HepG2 (cell line): Measurements from ENCODE around the gene UNC93A. TPM values are rescaled to one million over a fixed set of nuclear protein-coding genes. Genes with fewer than 3 reads are reported as not detected.

Experiments
- ATAC-seq: fragments of 200-7000 bp; cut with Tn5 transposase; 3 replicates; pipeline ENCODE4 v1.9.1; 2020; ENCODE audit warnings: mild to moderate bottlenecking, moderate library complexity
- BruUV-seq: library from RNA; stranded (reverse); fragments of 400-500 nt; replicated peaks from 2 replicates; lab custom pipeline; 2021; lab: Mats Ljungman, UMichigan
- CTCF ChIA-PET: fragments of 300-600 bp; formaldehyde crosslinking; extraction: SDS; loops from one replicate; lab custom pipeline; 2021; ENCODE audit warnings: low total read pairs, inconsistent platforms, low intra/inter-chr PET ratio; lab: Yijun Ruan, JAX
- POLR2A ChIA-PET: fragments of 350-600 bp; sonication (Branson Sonifier 250); formaldehyde crosslinking; loops from one replicate; lab custom pipeline; 2020; ENCODE audit warnings: antibody characterized with exemption, inconsistent platforms; lab: Yijun Ruan, JAX
- DNase-seq: peaks from one replicate; pipeline ENCODE4 v3.0.0-alpha.2; 2015; ENCODE audit warnings: low spot score
- FAIRE-seq: peaks from 3 replicates; lab custom pipeline; 2011; peaks lifted over from hg19 to GRCh38; lab: Jason Lieb, UNC
- H2AFZ ChIP-seq: one replicate; pipeline ENCODE4 v1.6.1; 2011; ENCODE audit warnings: low read length, inconsistent platforms
- H3K27ac ChIP-seq: fragments of 300-600 bp; 3 replicates; pipeline ENCODE4 v1.8.0; 2011; ENCODE audit warnings: mixed run types, mild to moderate bottlenecking, mixed read lengths, low read length, inconsistent platforms; ENCODE audit not compliant: insufficient read depth; ENCODE audit errors: extremely low read length
- H3K27me3 ChIP-seq, 2 experiments: fragments of 200-600 bp in 1 of 2; 2 replicates in 1 of 2; 3 replicates in 1 of 2; pipeline versions ENCODE4 v1.6.0 to v1.8.0; 2011; ENCODE audit warnings: low read length in 2 of 2, mild to moderate bottlenecking in 2 of 2, moderate library complexity in 2 of 2, inconsistent platforms in 1 of 2; ENCODE audit not compliant: insufficient read depth in 2 of 2, control insufficient read depth in 1 of 2
- H3K36me3 ChIP-seq, 2 experiments: fragments of 200-600 bp in 1 of 2; replicated peaks in 1 of 2; 2 replicates in 1 of 2; 3 replicates in 1 of 2; pipeline versions ENCODE4 v1.5.1 to v1.8.0; 2011; ENCODE audit warnings: low read length in 2 of 2, inconsistent platforms in 1 of 2; ENCODE audit not compliant: insufficient read depth in 2 of 2, control insufficient read depth in 1 of 2
- H3K4me1 ChIP-seq: 2 replicates; pipeline ENCODE4 v1.5.1; 2012; ENCODE audit warnings: low read length, inconsistent platforms; ENCODE audit not compliant: insufficient read depth
- H3K4me2 ChIP-seq: 2 replicates; pipeline ENCODE4 v1.6.0; 2011; ENCODE audit warnings: low read depth, low read length, inconsistent platforms
- H3K4me3 ChIP-seq, 3 experiments: fragments of 200-600 bp in 1 of 3; sonication (generic), shearing (Covaris generic) in 1 of 3; replicated peaks in 1 of 3; 2 replicates each; pipeline ENCODE4 v1.5.1; 2011 to 2016; ENCODE audit warnings: low read length in 3 of 3, inconsistent platforms in 2 of 3, low read depth in 2 of 3, mild to moderate bottlenecking in 2 of 3, control low read depth in 1 of 3, mixed read lengths in 1 of 3; ENCODE audit not compliant: insufficient read depth in 1 of 3
- H3K79me2 ChIP-seq: one replicate; pipeline ENCODE4 v1.6.1; 2011; ENCODE audit warnings: low read length, inconsistent platforms; ENCODE audit not compliant: insufficient read depth
- H3K9ac ChIP-seq: 2 replicates; pipeline ENCODE4 v1.6.0; 2011; ENCODE audit warnings: mild to moderate bottlenecking, low read depth, low read length, inconsistent platforms; ENCODE audit not compliant: insufficient read depth
- H3K9me3 ChIP-seq: 2 replicates; pipeline ENCODE4 v1.5.1; 2012; ENCODE audit warnings: mild to moderate bottlenecking, low read length
- H4K20me1 ChIP-seq: 2 replicates; pipeline ENCODE4 v1.6.0; 2011; ENCODE audit warnings: inconsistent platforms, mild to moderate bottlenecking, low read length, moderate library complexity; ENCODE audit not compliant: insufficient read depth
- ARHGAP35 ChIP-seq: sonication (generic); formaldehyde crosslinking; IDR thresholded peaks from 2 replicates; pipeline ENCODE4 v1.9.0; 2022; ENCODE audit warnings: mild to moderate bottlenecking, inconsistent platforms, moderate library complexity, missing genetic modification reagents, borderline replicate concordance
- DR1 ChIP-seq: sonication (generic); formaldehyde crosslinking; IDR thresholded peaks from 2 replicates; pipeline ENCODE4 v1.8.0; 2021; ENCODE audit warnings: mild to moderate bottlenecking, missing genetic modification reagents, inconsistent platforms
- FOSL1 ChIP-seq: sonication (generic); formaldehyde crosslinking; IDR thresholded peaks from 2 replicates; pipeline ENCODE4 v1.9.0; 2021; ENCODE audit warnings: missing genetic modification reagents, borderline replicate concordance
- HINFP ChIP-seq: sonication (generic); formaldehyde crosslinking; IDR thresholded peaks from 2 replicates; pipeline ENCODE4 v1.4.0; 2020; ENCODE audit warnings: low read depth, mild to moderate bottlenecking, missing genetic modification reagents
- LRRFIP1 ChIP-seq: sonication (generic); formaldehyde crosslinking; conservative IDR thresholded peaks from 2 replicates; pipeline ENCODE4 v1.4.0; 2020; ENCODE audit warnings: missing genetic modification reagents
- MXD3 ChIP-seq: IDR thresholded peaks from 2 replicates; pipeline ENCODE4 v1.6.1; 2016; ENCODE audit warnings: mild to moderate bottlenecking, missing biosample characterization, missing genetic modification reagents
- PATZ1 ChIP-seq: sonication (generic); formaldehyde crosslinking; IDR thresholded peaks from 2 replicates; pipeline ENCODE4 v1.4.0; 2020; ENCODE audit warnings: missing genetic modification reagents
- POLR2G ChIP-seq: fragments of 200-400 bp; formaldehyde crosslinking; IDR thresholded peaks from 2 replicates; pipeline ENCODE4 v1.6.1; 2018; ENCODE audit warnings: mild to moderate bottlenecking, low read depth, low read length, moderate library complexity
- RFX5 ChIP-seq: IDR thresholded peaks from 2 replicates; pipeline ENCODE4 v1.6.1; 2011; ENCODE audit warnings: low read depth, low read length, improper control_type of control experiment
- TBX2 ChIP-seq: sonication (generic); formaldehyde crosslinking; IDR thresholded peaks from 2 replicates; pipeline ENCODE4 v1.5.0; 2020; ENCODE audit warnings: missing genetic modification reagents, mild to moderate bottlenecking, borderline replicate concordance
- ZBTB34 ChIP-seq: sonication (generic); formaldehyde crosslinking; IDR thresholded peaks from 2 replicates; pipeline ENCODE4 v1.8.0; 2022; ENCODE audit warnings: mild to moderate bottlenecking, missing genetic modification reagents
- ZNF274 ChIP-seq: sonication (generic); formaldehyde crosslinking; IDR thresholded peaks from 2 replicates; pipeline ENCODE4 v1.5.1; 2020; ENCODE audit warnings: mild to moderate bottlenecking, missing genetic modification reagents
- ZNF451 ChIP-seq: sonication (generic); formaldehyde crosslinking; IDR thresholded peaks from 2 replicates; pipeline ENCODE4 v1.5.0; 2020; ENCODE audit warnings: mild to moderate bottlenecking, missing genetic modification reagents
- ZNF878 ChIP-seq: sonication (generic); formaldehyde crosslinking; IDR thresholded peaks from 2 replicates; pipeline ENCODE4 v1.8.1; 2023; ENCODE audit warnings: mild to moderate bottlenecking, missing genetic modification reagents, moderate library complexity
- ZSCAN20 ChIP-seq: sonication (generic); formaldehyde crosslinking; IDR thresholded peaks from 2 replicates; pipeline ENCODE4 v1.4.0; 2020; ENCODE audit warnings: missing genetic modification reagents, mild to moderate bottlenecking, borderline replicate concordance
- WGBS: methylation state at CpG from one replicate; pipeline ENCODE4 v1.1.6; 2017; ENCODE audit warnings: low lambda C conversion rate; 5-methylcytosine and 5-hydroxymethylcytosine counted together
- in situ Hi-C: cut with HindIII; loops from 2 replicates; pipeline ENCODE4 v1.10.0; 2017; ENCODE audit warnings: low pct_unique_long_range_greater_than_20kb; ENCODE audit not compliant: extremely low pct_ligation_motif_present
- intact Hi-C: fragments of 100-400 bp; cut with micrococcal nuclease; formaldehyde crosslinking; loops from one replicate; pipeline ENCODE4 v1.10.0; 2022; ENCODE audit not compliant: unreplicated experiment
- polyA plus RNA-seq, 8 experiments: library from polyadenylated mRNA; depleted of rRNA in 3 of 8; stranded (reverse) in 7 of 8; unstranded in 1 of 8; fragments of >200 nt; fragmentation: Illumina TruSeq in 4 of 8; extraction: Trizol in 4 of 8; gene quantifications; 2 replicates each; pipeline versions ENCODE4 v1.2.1 to v1.2.3, GENCODE V29; 2011 to 2016; ENCODE audit warnings: low read depth in 4 of 8, missing spikeins in 1 of 8, mixed read lengths in 1 of 8; ENCODE audit not compliant: insufficient read depth in 1 of 8
- total RNA-seq, 5 experiments: library from RNA; depleted of rRNA; stranded (reverse); fragments of >200 nt; fragmentation: Illumina TruSeq; extraction: Trizol; gene quantifications; 2 replicates each; pipeline ENCODE4 v1.2.3, GENCODE V29; 2016; ENCODE audit warnings: low read depth in 1 of 5

UNC93A gene
- total and polyA plus RNA-seq, 2 of the 13 experiments (the other 11 are each of a cell fraction or from before 2014, with no cell fraction given) = 11.0 to 42.7 TPM

- BruUV-seq = no TSS peak
- Histone ChIP-seq H3K27me3 (no peaks in the 10 kb centered on the region), H3K9ac (peak overlapping the region; percentile 75), H2AFZ (no peak overlapping the region), H3K36me3 (no peaks in the 10 kb centered on the region), H4K20me1 (no peaks in the 10 kb centered on the region), H3K79me2 (no peaks in the 10 kb centered on the region), H3K27ac (peak overlapping the region; percentile 88), H3K4me3 (peak overlapping the region; percentile 2 to 58 (median 5); a peak in 3 of 6 replicates), H3K9me3 (no peaks in the 10 kb centered on the region), H3K4me2 (peak overlapping the region; percentile 73), H3K4me1 (peaks cover 88% of the 10 kb centered on the region)
- CTCF ChIA-PET = no interaction called here
- peak; percentile 95 for ATAC-seq
- 3% methylated on average over 20 of the region's 20 CpGs for WGBS
- POLR2A ChIA-PET = interaction anchor here (0.9 to 3.7 kb wide), 25 partner anchors 8 to 80 kb away, joined by 3 to 48 read pairs (median 7); partner anchors contain the start of gene UNC93A
- in situ Hi-C loops = no loop called here
- intact Hi-C loops = loop anchor here (1.0 kb wide), 1 partner anchor 48 kb away; no protein-coding TSS in a partner anchor
- peak; percentile 93 for DNase-seq
- FAIRE-seq = peak; percentile 94
- TF ChIP-seq MXD3 (CRISPR knock-in tag) (peak; percentile 91), LRRFIP1 (CRISPR knock-in tag) (no peak), ZNF451 (CRISPR knock-in tag) (peak; percentile 89; the same call in 1 of the 2 replicates), PATZ1 (CRISPR knock-in tag) (peak; percentile 97), ARHGAP35 (CRISPR knock-in tag) (0 out of 2 replicates have a peak, but pooled peaks have one; percentile 77), TBX2 (CRISPR knock-in tag) (peak; percentile 97), FOSL1 (peak; percentile 24; the same call in 1 of the 2 replicates), ZBTB34 (CRISPR knock-in tag) (peak; percentile 56; the same call in 1 of the 2 replicates), ZNF878 (CRISPR knock-in tag) (peak; percentile 92), POLR2G (peak; percentile 94), ZNF274 (peak; percentile 87), HINFP (CRISPR knock-in tag) (0 out of 2 replicates have a peak, but pooled peaks have one; percentile 57), DR1 (CRISPR knock-in tag) (peak; percentile 43; the same call in 1 of the 2 replicates), ZSCAN20 (CRISPR knock-in tag) (no peak), RFX5 (0 out of 2 replicates have a peak, but pooled peaks have one; percentile 6)
Observed at GRCh38 chr6:167268683-167269280, 22.3 kb upstream of the UNC93A start.
